A673 (cell line): Measurements from ENCODE around the gene YBX1.

Experiments
- EZH2 ChIP-seq: fragments of 200-600 bp; sonication (generic); IDR thresholded peaks from 2 replicates; pipeline ENCODE4 v1.6.1; 2017; ENCODE audit warnings: borderline replicate concordance, low read depth, mild to moderate bottlenecking, mixed read lengths, antibody characterized with exemption, low read length; ENCODE audit not compliant: poor library complexity, severe bottlenecking
- TF ChIP-seq, protein P1 (sequence below): fragments of 300-800, 200-600 bp; sonication (generic); conservative IDR thresholded peaks from 2 replicates; pipeline ENCODE4 v1.5.1; 2017; ENCODE audit warnings: low read depth, mild to moderate bottlenecking, antibody characterized with exemption, low read length, moderate library complexity, mixed read lengths

DNA sequence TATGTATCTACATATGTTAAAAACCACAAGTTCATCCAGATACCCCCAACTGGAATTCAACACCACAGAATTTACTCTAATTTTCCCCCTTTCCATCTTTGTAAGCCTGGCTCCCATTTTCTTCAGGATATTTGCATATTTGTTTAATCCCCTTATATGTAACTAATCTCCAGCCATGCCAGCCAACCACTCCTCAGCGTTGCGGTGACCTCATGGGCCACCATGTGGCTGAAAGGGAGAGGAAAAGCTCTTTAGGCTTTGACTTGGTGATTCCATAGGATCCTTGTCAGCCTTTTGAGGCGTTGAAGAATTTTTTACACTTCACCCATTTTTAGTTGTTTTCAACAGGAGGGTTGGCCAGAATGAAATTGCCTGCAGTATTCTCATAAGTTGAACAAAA lies 47.8 kb downstream of the YBX1 start:
- TF ChIP-seq, protein P1, sequence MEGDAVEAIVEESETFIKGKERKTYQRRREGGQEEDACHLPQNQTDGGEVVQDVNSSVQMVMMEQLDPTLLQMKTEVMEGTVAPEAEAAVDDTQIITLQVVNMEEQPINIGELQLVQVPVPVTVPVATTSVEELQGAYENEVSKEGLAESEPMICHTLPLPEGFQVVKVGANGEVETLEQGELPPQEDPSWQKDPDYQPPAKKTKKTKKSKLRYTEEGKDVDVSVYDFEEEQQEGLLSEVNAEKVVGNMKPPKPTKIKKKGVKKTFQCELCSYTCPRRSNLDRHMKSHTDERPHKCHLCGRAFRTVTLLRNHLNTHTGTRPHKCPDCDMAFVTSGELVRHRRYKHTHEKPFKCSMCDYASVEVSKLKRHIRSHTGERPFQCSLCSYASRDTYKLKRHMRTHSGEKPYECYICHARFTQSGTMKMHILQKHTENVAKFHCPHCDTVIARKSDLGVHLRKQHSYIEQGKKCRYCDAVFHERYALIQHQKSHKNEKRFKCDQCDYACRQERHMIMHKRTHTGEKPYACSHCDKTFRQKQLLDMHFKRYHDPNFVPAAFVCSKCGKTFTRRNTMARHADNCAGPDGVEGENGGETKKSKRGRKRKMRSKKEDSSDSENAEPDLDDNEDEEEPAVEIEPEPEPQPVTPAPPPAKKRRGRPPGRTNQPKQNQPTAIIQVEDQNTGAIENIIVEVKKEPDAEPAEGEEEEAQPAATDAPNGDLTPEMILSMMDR = peak; percentile 22; the same call in 1 of the 2 replicates
- TF ChIP-seq EZH2 = no peak
